H1 (cell line): Measurements from ENCODE around the gene EXOC3L1. TPM values are rescaled to one million over a fixed set of nuclear protein-coding genes. Genes with fewer than 3 reads are reported as not detected.
A peak's percentile ranks its signal among the peaks of the same experiment; 100 is the strongest.

ENCODE experiments used
- CTCF ChIP-seq, 3 experiments: IDR thresholded peaks; 1 replicate in 2 of 3; 2 replicates in 1 of 3; pipeline versions ENCODE4 v1.5.1 to v1.6.1; 2011; ENCODE audit warnings: low read length in 3 of 3, mild to moderate bottlenecking in 3 of 3, inconsistent platforms in 2 of 3, low read depth in 1 of 3, moderate library complexity in 1 of 3; ENCODE audit not compliant: insufficient read depth in 1 of 3; ENCODE audit errors: control extremely low read depth in 1 of 3
- polyA plus RNA-seq, 7 experiments: library from polyadenylated mRNA; depleted of rRNA in 3 of 7; stranded (reverse) in 5 of 7; unstranded in 2 of 7; fragments of >200 nt in 5 of 7; fragments of 200-250 nt in 2 of 7; gene quantifications; 1 replicate in 5 of 7; 2 replicates in 1 of 7; 4 replicates in 1 of 7; pipeline versions ENCODE4 v1.2.1 to v1.2.3, GENCODE V29; 2011 to 2013; ENCODE audit warnings: missing spikeins in 2 of 7, mixed read lengths in 2 of 7
- total RNA-seq: library from RNA; stranded (reverse); fragmentation: NEBNext Ultra II Directional; extraction: Animal tissue kit (Norgen Biotek cat#: 25700); gene quantifications from 2 replicates; pipeline ENCODE4 v1.2.1, GENCODE V29; 2021

EXOC3L1 gene
- total and polyA plus RNA-seq, 2 of the 8 experiments (the other 6 are each of a cell fraction or from before 2014, with no cell fraction given): 1.3 TPM

GRCh38 chr16:67179421-67180080, 10.4 kb downstream of the EXOC3L1 start (continued):
- peak; percentile 39 to 67 (median 43); a peak in 3 of 4 replicates for TF ChIP-seq CTCF (IDR thresholded peaks at IDR 0.05; ENCODE audit: control extremely low read depth in 1 of 3, insufficient read depth in 1 of 3, low read depth in 1 of 3, low read length in 3 of 3)
